Bone marrow (tissue), 2 donors: ENCODE measurements around the gene SETBP1.

ENCODE experiments used
- DNase-seq, 2 donors: peaks; one replicate each; lab custom pipeline; 2025; lab: John Stamatoyannopoulos, UW

The SETBP1 gene

DNA sequence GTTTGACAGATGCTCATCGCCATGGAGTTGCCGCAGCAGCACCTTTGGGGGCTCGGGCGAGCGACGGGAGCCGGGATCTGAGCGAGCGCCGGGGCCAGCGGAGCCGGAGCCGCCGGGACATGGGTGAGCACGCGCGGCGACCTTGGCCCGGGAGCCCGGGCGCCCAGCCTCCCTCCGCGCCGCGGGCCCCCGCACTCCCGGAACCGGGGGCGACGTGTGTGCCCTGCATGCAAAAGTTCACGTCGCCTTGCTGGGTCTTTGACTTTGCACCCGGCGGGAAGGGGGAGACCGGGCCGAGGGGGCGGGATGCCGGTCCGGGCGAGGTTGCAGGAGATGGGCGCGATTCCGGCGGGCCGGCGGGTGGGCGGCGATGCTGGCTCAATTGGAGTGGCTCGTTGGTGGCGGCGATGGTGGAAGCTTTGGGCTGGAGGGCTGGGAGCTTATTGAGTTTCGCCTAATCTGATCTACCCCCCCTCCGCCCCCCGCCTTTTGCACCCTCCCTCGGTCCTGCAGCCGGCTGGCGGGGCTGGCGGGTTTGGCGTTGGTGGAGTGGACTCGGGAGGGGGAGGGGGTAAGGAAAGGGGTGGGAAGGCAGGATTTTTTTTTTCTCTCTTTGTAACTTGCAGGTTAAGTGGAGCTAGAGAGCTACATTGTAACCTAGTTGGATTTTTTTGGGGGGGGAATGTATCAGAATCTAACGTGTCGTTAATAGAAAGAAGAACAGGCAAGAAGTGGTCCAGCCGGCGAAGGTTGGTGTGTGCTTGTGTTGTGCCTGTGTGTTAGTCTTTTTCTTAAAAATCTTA, at the start of gene SETBP1:
Gene SETBP1, plus strand, starts transcription at position 616 of the 803 bp plus-strand sequence. CDS start 20,459 bp downstream, outside the sequence.
- DNase-seq: no peak

DNA sequence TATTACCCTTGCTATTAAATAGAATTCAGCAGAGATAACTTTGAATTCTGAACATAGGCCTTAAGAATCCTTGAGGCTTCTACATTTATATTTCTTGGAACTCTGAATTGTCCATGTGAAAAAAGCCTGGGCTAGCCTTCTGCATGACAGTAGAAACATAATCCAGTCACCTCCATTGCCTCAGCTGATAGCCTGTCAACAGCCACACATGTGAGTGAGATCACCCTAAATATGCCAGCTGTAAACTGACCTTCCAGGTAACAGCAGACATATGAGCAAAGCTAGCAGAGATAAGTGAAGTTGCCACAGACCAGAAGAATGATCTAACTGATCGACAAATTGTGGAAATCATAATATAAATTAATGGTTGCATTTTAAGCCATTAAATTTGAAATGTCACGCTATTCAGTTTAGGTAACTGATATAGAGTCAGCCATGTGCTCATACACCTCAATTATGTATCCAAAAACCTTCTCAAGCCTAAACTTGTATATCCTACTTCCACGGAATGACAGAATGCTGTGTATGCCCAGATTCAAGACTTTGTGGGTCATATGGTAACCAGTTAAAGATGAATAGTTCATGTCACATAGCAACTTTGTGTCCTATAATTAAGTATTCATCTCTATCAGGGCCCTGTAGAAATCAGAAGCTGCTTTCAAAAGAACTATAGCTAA, 48.1 kb upstream of the SETBP1 start:
- DNase-seq: no peak

DNA sequence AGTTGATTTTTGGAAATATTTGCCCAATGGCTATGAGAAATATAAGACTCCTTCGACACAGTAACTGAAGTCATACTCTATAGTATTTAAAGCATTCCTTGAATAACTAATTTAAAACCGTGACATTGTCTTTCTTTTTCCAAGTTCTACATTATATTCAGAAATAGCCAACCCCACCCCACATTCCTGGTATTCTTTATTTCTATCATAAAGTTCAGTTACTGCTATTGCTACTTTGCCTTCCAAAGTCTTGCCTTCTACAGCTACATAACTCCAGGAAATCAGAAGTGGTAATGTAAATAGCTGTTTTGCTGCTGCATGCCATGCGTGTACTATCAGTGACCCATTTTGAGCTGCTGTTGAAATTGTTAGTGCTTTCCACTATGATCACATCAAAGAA, 45.1 kb upstream of the SETBP1 start:
- DNase-seq: no peak

DNA sequence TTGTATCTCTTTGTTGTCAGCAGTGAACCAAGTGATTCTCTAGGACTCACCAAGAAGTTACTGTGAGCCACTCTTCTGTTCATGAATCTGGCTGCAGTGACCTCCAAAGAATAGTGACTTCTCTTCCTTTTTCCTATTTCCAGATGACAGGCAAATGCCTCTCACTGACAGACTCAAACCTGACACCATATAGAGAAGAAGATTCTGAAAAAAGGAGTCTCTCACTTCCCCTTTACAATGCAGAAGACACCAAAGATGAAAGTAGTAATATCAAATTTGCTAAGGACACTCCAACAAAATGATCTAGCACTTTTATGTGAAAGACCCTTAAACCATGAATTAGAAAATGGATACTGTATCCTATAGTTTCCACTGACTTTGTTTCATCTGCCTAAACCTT, 44.4 kb upstream of the SETBP1 start:
- DNase-seq: no peak

DNA sequence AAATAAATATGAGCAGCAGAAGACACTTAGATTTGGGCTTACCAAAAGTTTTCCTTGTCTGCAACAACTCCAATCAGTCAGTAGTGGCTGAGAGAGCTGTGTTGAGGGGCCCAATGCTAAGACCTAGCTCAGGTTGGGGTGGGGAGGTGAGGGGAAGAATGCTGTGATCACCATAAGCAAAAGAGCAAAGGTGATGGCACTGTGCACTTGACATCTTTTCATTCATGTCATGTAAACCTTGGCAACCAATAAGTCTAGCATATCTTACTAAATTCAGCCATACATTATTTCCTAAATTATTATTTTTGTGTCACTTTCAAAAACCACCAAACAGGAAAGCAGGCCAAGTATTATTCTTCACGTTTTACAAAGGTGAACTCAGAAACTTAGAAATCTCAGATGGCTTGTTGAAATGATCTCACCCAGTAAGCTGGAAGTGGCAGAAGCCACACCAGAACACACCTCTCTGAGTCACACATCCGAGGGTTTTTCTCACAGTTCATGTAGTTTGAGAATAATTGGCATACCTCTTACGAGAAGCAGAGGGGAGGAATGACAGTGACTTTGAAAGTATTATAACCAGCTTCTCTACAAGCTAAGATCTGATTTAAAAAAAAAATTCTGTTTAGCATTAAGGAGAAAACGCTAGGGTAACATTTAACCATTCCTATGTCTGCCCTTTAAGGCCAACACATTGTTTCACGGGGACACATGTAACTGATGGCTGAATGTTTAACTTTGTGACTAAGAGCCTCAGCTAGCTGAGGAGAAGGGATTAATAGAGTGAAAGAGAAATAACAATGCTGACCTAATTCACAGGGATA, 43.3 kb upstream of the SETBP1 start:
- no peak for DNase-seq

DNA sequence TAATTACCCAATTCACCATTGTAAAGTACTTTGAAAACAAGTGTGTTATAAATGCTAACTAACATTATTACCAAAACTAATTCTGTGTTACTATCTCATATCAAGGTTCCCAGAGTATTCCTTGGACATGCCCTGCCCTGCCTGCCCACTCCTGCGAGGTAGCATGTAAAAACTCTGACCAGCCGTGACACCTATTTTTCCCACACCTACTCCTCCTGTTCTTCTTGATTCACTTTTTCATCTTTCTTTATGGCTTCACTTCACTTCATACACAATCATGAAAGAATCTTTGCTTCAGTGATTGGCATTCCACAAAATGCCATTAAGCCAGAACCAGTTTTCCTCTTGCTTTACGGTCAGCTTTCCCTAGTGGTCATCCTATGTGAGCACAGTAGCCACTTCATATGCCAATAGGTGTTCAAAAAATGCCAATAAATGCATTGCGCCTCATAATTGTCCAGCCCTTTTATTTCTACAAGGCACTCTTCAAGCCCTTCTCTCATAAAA, 42.6 kb upstream of the SETBP1 start:
- no peak for DNase-seq

DNA sequence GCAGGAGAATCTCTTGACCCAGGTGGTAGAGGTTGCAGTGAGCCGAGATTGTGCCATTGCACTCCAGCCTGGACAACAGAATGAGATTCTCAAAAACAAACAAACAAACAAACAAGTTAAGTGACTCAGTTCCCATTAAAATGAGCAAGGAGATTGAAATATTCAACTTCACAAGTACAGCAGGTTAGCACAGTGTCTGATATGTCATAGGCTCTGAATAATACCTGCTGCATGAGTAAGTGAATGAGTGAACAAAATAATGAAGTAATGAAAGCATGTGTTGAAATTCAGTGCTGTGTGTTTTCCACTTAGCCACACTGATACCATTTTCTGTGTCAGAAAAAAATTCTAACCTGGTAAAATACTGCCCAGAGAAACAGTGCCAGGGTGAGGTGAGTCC, 41.9 kb upstream of the SETBP1 start:
- no peak for DNase-seq

DNA sequence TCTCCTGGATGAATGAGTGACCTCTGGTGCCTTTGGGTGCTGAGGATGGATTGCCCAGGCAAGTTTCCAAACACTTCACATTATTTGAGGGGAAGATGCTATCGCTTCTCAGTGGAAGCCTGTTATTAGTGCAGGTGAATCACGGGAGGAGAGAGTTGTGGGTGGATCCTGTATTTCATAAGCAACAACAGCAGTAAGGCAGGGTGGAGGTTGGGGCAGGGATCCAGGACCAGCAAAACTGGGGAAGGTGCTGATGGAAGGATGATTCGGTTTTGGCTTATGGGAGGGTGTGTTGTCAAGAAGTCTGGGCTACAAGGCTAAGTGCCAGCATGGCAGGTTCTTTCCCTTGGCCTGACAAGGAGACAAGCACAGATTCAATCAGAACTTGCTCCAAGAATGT, 37.7 kb upstream of the SETBP1 start:
- no peak for DNase-seq

DNA sequence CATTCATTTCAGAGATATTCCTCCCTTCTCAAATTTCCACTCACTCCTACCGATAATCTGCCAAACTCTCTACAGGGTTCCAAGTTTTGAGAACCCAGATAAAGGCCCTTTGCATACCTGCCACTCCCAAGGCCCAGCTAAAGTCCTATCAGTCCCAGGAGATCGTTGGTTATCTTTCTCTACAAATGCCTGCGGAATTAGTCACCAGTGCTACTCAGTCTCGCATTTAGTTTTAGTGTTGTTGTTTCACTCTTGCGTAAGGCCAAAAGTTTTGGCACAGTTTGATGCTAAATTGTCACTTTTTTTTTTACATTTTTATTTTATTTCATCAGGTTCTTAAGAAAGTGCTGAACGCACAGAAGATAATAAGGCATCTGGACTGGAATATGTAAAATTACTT, 29.2 kb upstream of the SETBP1 start:
- no peak for DNase-seq

DNA sequence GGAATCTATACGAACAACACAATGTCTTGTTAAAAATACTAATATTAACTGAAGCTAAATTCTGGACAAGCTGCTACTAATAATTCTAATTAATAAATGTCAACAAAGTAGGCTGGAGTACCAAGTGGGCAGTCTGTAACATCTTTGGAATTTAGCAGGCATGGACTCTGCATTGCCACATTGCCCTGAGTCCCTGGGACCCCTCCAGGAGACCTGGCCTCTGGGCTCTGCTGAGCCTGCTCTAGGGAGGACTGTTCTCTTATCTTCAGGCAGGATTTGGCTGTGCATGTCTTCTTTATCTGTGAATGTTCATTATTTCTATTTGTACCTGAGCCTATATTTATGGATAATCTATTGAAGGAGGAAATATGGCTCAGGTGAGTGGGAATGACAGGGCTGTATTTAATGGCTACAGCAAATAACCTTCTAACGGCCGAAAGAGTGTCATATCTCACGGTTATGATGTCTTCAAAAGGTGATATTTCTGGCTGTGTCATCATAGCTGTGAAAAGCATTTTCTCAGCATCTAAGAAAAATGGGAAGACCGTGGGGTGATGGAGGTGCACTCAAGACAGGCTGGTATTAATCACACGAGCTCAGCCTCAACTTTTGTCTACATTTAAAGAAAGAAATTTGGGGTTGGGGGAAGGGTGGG, 28.6 kb upstream of the SETBP1 start:
- no peak for DNase-seq

DNA sequence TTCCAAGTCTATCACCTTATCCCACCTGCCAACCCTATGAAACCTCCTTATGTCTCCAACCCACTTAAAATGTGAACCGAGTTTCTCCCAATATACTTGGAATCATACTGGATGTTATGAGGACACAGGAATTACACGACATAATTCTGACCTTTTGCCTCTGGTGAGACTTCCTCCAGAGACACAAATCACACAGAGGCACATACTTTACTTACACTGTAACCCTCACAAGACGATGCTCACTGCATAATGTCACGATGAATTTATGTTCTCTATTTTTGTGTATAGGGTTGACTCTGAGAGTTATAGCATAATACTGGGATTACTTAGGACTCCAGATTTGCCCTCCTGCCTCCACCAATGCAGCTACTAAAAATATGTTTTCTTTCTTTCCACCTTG, 28.0 kb upstream of the SETBP1 start:
- DNase-seq: no peak

DNA sequence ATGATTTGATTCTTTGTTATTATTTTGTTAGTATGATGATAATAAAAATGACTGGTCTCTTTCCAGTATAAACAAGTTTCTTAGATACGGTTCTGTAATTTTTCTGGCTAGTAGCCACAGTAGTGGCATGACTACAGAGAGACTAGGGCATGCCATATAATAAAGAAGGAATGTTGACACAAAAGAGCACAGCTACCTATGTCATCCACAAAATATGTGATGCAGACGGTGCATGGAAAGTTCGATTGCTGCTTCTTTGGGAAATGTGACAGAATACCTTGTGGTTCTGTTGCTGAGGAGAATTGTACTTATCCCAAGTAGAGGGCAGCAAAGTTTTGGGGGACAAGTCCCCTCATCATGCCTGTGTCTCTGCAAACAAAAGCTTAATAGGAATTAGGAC, 26.1 kb upstream of the SETBP1 start:
- DNase-seq: no peak

DNA sequence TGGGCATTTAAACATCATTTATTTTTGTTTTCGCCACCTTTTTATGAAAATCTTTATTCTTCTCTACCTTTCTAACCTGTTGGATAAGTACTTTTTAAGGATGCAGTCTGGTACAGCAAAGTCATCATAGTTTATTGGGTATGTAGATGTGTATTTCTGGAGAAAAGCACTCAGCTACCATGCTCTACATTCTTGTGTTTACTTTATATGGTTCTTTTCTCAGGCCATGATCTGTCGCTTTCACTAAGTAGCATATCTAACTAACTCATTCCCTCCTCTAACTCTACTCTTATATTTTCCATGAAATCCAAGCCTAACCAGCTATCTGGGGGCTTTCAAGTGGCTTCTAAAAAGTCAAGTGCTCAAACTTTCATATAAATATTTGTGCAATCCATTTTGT, 25.3 kb upstream of the SETBP1 start:
- no peak for DNase-seq

DNA sequence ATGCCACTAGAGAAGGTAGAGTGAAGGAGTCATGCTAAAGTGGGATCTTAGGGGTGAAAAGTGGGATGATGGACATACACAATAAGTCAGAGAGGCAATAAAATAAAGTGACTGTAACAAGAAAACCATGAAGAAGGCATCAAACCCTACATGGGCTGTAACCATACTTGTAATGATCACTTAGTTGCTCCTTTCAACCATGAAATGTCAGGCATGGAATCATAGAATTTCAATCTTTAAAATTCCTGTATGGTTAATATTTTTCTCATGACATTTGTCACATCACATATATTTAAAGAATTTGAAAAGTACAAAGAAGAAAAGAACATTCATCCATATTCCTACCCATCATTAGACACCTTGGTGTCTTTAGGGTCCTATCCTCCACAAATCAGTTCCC, 20.9 kb upstream of the SETBP1 start:
- DNase-seq: no peak

DNA sequence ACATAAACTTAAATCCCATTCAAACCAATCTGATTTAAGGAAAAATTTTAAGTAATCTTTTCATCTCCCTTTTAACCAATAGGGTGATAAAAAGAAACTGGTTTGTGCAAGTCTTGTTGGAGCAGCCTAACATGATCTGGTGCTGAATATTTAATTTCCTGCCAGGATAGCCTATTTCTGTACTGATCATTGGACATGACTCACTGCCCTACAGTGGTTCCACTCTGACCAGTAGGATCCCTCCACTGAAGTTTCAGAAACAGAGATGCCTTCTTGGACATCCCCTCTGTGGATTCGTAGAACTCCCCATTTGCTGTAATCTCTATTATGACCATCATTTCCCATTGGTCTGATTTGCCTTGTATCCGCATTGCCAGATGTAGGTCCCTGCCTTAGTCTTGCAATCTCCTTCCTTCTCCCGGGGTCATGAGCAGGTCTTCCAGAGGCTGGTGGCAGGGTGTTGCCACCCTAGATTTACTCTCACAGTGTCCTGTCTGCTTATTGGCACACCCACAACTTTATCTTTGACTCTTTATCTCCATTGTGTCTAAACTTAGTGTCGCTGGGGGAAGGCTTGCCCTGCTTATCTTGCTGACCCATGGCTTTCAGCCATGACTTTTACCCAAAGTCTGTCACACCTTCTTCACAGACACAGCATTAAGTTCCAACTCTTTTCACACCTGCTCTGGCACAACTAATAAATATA, 12.3 kb upstream of the SETBP1 start:
- DNase-seq: no peak

DNA sequence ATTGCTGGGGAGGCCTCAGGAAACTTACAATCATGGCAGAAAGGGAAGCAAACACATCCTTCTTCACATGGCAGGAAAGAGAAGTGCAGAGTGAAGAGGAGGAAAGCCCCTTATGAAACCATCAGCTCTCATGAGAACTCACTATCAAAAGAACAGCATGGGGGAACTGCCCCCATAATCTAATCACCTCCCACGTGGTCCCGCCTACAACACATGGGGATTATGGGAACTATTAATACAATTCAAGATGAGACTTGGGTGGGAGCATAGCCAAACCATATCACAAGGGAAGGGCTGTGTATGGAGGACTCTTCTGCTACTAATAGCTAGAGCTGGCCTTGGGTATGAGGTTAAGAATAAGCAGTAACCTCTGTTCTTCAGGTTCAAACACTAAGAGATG, 8.8 kb upstream of the SETBP1 start:
- DNase-seq: no peak

DNA sequence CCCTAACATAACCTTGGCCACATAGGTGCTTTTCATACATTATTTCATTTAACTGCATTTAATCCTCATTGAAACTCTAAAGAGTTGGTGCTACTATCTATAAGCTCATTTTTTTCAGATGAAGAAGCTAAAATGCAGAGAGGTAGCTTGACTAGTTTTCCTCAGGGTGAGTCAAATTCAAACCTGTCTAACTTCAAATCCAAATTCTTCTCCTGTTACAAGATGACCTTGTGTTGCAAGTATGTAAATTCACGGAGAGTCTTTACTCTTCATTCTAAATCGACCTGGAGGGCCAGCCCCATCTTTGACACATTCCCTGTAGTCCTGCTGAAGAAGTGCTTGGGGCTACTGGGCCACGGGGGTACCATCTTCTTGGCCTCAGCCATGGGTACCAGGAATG, 8.2 kb upstream of the SETBP1 start:
- DNase-seq: no peak

DNA sequence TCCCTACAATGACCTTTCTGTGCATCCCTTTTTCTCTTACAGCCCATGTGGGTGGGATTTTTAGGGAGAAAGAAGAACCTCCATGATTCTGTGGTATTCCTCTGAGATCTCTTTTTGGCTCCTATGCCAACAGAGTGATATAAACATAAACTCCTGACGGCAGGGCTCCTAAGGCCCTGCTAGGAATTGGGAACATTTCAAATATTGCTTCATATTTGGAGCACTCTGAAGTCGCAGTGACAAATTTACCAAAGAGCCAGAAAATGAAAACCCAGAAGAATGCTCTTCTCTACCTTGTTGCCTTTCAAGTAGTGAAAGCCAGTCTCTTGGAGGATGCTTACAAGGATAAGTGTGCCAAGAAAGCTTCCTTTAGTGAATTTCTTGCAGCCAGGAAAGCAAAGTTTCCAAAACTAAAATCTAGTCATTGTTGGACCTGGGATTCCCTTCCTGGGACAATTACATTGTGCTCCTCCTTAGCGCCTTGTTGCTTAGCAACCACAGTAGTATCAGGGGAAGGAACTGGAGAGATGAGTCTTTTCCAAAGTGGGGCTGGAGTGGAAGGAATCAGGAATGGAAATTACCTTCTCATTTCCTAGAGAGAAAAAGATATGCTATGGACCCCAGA, 7.3 kb upstream of the SETBP1 start:
- DNase-seq: no peak

DNA sequence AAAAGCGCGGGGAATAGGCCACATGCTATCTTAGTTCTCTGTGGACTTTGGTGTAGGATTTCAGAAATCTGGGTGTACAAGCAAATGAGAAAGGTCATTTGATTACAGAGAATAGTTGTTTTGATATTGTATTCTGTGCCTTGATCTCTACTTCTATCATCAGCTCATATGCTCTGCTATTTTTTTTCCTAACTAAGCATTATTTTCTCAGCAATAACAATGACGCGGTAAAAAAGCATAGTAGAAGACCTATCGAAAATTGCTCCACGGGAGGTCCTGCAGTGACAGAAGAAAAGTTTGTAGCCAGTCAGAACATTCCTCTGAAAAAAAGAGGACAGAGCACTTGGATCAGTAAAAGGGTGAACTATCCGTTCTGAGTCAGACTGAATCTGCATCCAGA, 2.8 kb upstream of the SETBP1 start:
- DNase-seq: no peak

DNA sequence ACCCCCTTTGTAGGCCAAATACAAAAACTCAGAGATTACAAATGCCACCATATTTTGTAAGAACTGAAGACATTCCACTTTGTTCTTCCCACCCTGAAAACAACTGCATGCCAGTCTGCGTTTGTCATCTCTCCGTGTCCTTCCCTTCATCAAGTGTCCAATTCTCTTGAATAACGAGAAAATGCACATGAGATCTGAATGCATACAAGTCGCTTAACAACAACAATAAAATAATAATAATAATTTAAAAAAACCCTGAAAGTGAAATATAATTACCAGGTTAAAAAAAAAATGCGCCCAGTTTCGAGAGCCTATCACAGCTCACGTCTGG, 2.0 kb upstream of the SETBP1 start:
- no peak for DNase-seq
